ENCODE results near the gene MAP4K4.

GRCh38 chr2:101675512-101675911 is 22.0 kb upstream of the MAP4K4 start:
- no peak for TF ChIP-seq CTCF (IDR thresholded peaks at IDR 0.05)
- TF ChIP-seq POLR2A (IDR thresholded peaks at IDR 0.05) = no peak

All from thyroid gland (tissue), 4 donors.